HepG2 (cell line): ENCODE measurements around the gene FUCA1. TPM values are rescaled to one million over a fixed set of nuclear protein-coding genes. Genes with fewer than 3 reads are reported as not detected.

Experiments
- ATAC-seq: fragments of 200-7000 bp; cut with Tn5 transposase; 3 replicates; pipeline ENCODE4 v1.9.1; 2020; ENCODE audit warnings: mild to moderate bottlenecking, moderate library complexity
- BruUV-seq: library from RNA; stranded (reverse); fragments of 400-500 nt; replicated peaks from 2 replicates; lab custom pipeline; 2021; lab: Mats Ljungman, UMichigan
- CTCF ChIA-PET: fragments of 300-600 bp; formaldehyde crosslinking; extraction: SDS; loops from one replicate; lab custom pipeline; 2021; ENCODE audit warnings: low total read pairs, inconsistent platforms, low intra/inter-chr PET ratio; lab: Yijun Ruan, JAX
- POLR2A ChIA-PET: fragments of 350-600 bp; sonication (Branson Sonifier 250); formaldehyde crosslinking; loops from one replicate; lab custom pipeline; 2020; ENCODE audit warnings: antibody characterized with exemption, inconsistent platforms; lab: Yijun Ruan, JAX
- DNase-seq: peaks from one replicate; pipeline ENCODE4 v3.0.0-alpha.2; 2015; ENCODE audit warnings: low spot score
- FAIRE-seq: peaks from 3 replicates; lab custom pipeline; 2011; peaks lifted over from hg19 to GRCh38; lab: Jason Lieb, UNC
- H2AFZ ChIP-seq: one replicate; pipeline ENCODE4 v1.6.1; 2011; ENCODE audit warnings: low read length, inconsistent platforms
- H3K27ac ChIP-seq: fragments of 300-600 bp; 3 replicates; pipeline ENCODE4 v1.8.0; 2011; ENCODE audit warnings: mixed run types, mild to moderate bottlenecking, mixed read lengths, low read length, inconsistent platforms; ENCODE audit not compliant: insufficient read depth; ENCODE audit errors: extremely low read length
- H3K27me3 ChIP-seq, 2 experiments: fragments of 200-600 bp in 1 of 2; 2 replicates in 1 of 2; 3 replicates in 1 of 2; pipeline versions ENCODE4 v1.6.0 to v1.8.0; 2011; ENCODE audit warnings: low read length in 2 of 2, mild to moderate bottlenecking in 2 of 2, moderate library complexity in 2 of 2, inconsistent platforms in 1 of 2; ENCODE audit not compliant: insufficient read depth in 2 of 2, control insufficient read depth in 1 of 2
- H3K36me3 ChIP-seq, 2 experiments: fragments of 200-600 bp in 1 of 2; replicated peaks in 1 of 2; 2 replicates in 1 of 2; 3 replicates in 1 of 2; pipeline versions ENCODE4 v1.5.1 to v1.8.0; 2011; ENCODE audit warnings: low read length in 2 of 2, inconsistent platforms in 1 of 2; ENCODE audit not compliant: insufficient read depth in 2 of 2, control insufficient read depth in 1 of 2
- H3K4me1 ChIP-seq: 2 replicates; pipeline ENCODE4 v1.5.1; 2012; ENCODE audit warnings: low read length, inconsistent platforms; ENCODE audit not compliant: insufficient read depth
- H3K4me2 ChIP-seq: 2 replicates; pipeline ENCODE4 v1.6.0; 2011; ENCODE audit warnings: low read depth, low read length, inconsistent platforms
- H3K4me3 ChIP-seq, 3 experiments: fragments of 200-600 bp in 1 of 3; sonication (generic), shearing (Covaris generic) in 1 of 3; replicated peaks in 1 of 3; 2 replicates each; pipeline ENCODE4 v1.5.1; 2011 to 2016; ENCODE audit warnings: low read length in 3 of 3, inconsistent platforms in 2 of 3, low read depth in 2 of 3, mild to moderate bottlenecking in 2 of 3, control low read depth in 1 of 3, mixed read lengths in 1 of 3; ENCODE audit not compliant: insufficient read depth in 1 of 3
- H3K79me2 ChIP-seq: one replicate; pipeline ENCODE4 v1.6.1; 2011; ENCODE audit warnings: low read length, inconsistent platforms; ENCODE audit not compliant: insufficient read depth
- H3K9ac ChIP-seq: 2 replicates; pipeline ENCODE4 v1.6.0; 2011; ENCODE audit warnings: mild to moderate bottlenecking, low read depth, low read length, inconsistent platforms; ENCODE audit not compliant: insufficient read depth
- H3K9me3 ChIP-seq: 2 replicates; pipeline ENCODE4 v1.5.1; 2012; ENCODE audit warnings: mild to moderate bottlenecking, low read length
- H4K20me1 ChIP-seq: 2 replicates; pipeline ENCODE4 v1.6.0; 2011; ENCODE audit warnings: inconsistent platforms, mild to moderate bottlenecking, low read length, moderate library complexity; ENCODE audit not compliant: insufficient read depth
- CEBPB ChIP-seq: IDR thresholded peaks from 2 replicates; pipeline ENCODE4 v1.6.1; 2011; ENCODE audit warnings: low read depth, low read length, improper control_type of control experiment, borderline replicate concordance
- DNMT1 ChIP-seq: sonication (generic); formaldehyde crosslinking; IDR thresholded peaks from 2 replicates; pipeline ENCODE4 v1.5.1; 2020; ENCODE audit warnings: mild to moderate bottlenecking, missing genetic modification reagents
- FOXA1 ChIP-seq, 2 experiments: fragments of 450-650 bp in 1 of 2; sonication (generic) in 1 of 2; formaldehyde crosslinking in 1 of 2; IDR thresholded peaks; 2 replicates each; pipeline versions ENCODE4 v1.4.0 to v1.6.1; 2016 to 2020; ENCODE audit warnings: missing genetic modification reagents in 1 of 2
- HNF4A ChIP-seq: sonication (generic); formaldehyde crosslinking; IDR thresholded peaks from 2 replicates; pipeline ENCODE4 v1.4.0; 2020; ENCODE audit warnings: missing genetic modification reagents
- MBNL3 ChIP-seq: fragments of 250-450 bp; sonication (Bioruptor Pico); conservative IDR thresholded peaks from 2 replicates; pipeline ENCODE4 v1.8.0; 2022; ENCODE audit warnings: mild to moderate bottlenecking, inconsistent platforms
- SNAI1 ChIP-seq: sonication (generic); formaldehyde crosslinking; IDR thresholded peaks from 2 replicates; pipeline ENCODE4 v1.5.0; 2020; ENCODE audit warnings: mild to moderate bottlenecking, missing genetic modification reagents, borderline replicate concordance
- SNRNP70 ChIP-seq: fragments of 200-400 bp; formaldehyde crosslinking; IDR thresholded peaks from 2 replicates; pipeline ENCODE4 v1.6.1; 2017; ENCODE audit warnings: mild to moderate bottlenecking, low read depth, low read length, moderate library complexity
- SRF ChIP-seq: IDR thresholded peaks from 2 replicates; pipeline ENCODE4 v1.6.1; 2011; ENCODE audit warnings: mild to moderate bottlenecking, low read depth, low read length, moderate library complexity
- SRSF1 ChIP-seq: fragments of 200-400 bp; formaldehyde crosslinking; optimal IDR thresholded peaks from 2 replicates; pipeline ENCODE3; 2017; ENCODE audit warnings: mild to moderate bottlenecking, low read depth, low read length, moderate library complexity
- U2AF2 ChIP-seq: fragments of 200-400 bp; formaldehyde crosslinking; IDR thresholded peaks from 2 replicates; pipeline ENCODE4 v1.6.1; 2017; ENCODE audit warnings: low read depth, mild to moderate bottlenecking, low read length
- ZNF430 ChIP-seq: sonication (generic); formaldehyde crosslinking; IDR thresholded peaks from 2 replicates; pipeline ENCODE4 v1.9.0; 2021; ENCODE audit warnings: mild to moderate bottlenecking, missing genetic modification reagents
- ZNF883 ChIP-seq: sonication (generic); formaldehyde crosslinking; IDR thresholded peaks from 2 replicates; pipeline ENCODE4 v1.5.1; 2020; ENCODE audit warnings: mild to moderate bottlenecking, missing genetic modification reagents; ENCODE audit errors: not compliant biosample characterization
- ZSCAN22 ChIP-seq: sonication (generic); formaldehyde crosslinking; IDR thresholded peaks from 2 replicates; pipeline ENCODE4 v1.4.0; 2020; ENCODE audit warnings: mild to moderate bottlenecking, missing genetic modification reagents
- WGBS: methylation state at CpG from one replicate; pipeline ENCODE4 v1.1.6; 2017; ENCODE audit warnings: low lambda C conversion rate; 5-methylcytosine and 5-hydroxymethylcytosine counted together
- in situ Hi-C: cut with HindIII; loops from 2 replicates; pipeline ENCODE4 v1.10.0; 2017; ENCODE audit warnings: low pct_unique_long_range_greater_than_20kb; ENCODE audit not compliant: extremely low pct_ligation_motif_present
- intact Hi-C: fragments of 100-400 bp; cut with micrococcal nuclease; formaldehyde crosslinking; loops from one replicate; pipeline ENCODE4 v1.10.0; 2022; ENCODE audit not compliant: unreplicated experiment
- polyA plus RNA-seq, 8 experiments: library from polyadenylated mRNA; depleted of rRNA in 3 of 8; stranded (reverse) in 7 of 8; unstranded in 1 of 8; fragments of >200 nt; fragmentation: Illumina TruSeq in 4 of 8; extraction: Trizol in 4 of 8; gene quantifications; 2 replicates each; pipeline versions ENCODE4 v1.2.1 to v1.2.3, GENCODE V29; 2011 to 2016; ENCODE audit warnings: low read depth in 4 of 8, missing spikeins in 1 of 8, mixed read lengths in 1 of 8; ENCODE audit not compliant: insufficient read depth in 1 of 8
- total RNA-seq, 5 experiments: library from RNA; depleted of rRNA; stranded (reverse); fragments of >200 nt; fragmentation: Illumina TruSeq; extraction: Trizol; gene quantifications; 2 replicates each; pipeline ENCODE4 v1.2.3, GENCODE V29; 2016; ENCODE audit warnings: low read depth in 1 of 5
- TF ChIP-seq, protein P1 (sequence below): sonication (generic); formaldehyde crosslinking; IDR thresholded peaks from 2 replicates; pipeline ENCODE4 v1.5.0; 2020; ENCODE audit warnings: mild to moderate bottlenecking, missing genetic modification reagents
- TF ChIP-seq, protein P2 (sequence below): sonication (generic); formaldehyde crosslinking; IDR thresholded peaks from 2 replicates; pipeline ENCODE4 v1.5.1; 2020; ENCODE audit warnings: missing genetic modification reagents, mild to moderate bottlenecking, borderline replicate concordance
- TF ChIP-seq, protein P3 (sequence below): sonication (generic); formaldehyde crosslinking; conservative IDR thresholded peaks from 2 replicates; pipeline ENCODE4 v1.4.0; 2020; ENCODE audit warnings: missing genetic modification reagents

The FUCA1 gene
- total and polyA plus RNA-seq, 2 of the 13 experiments (the other 11 are each of a cell fraction or from before 2014, with no cell fraction given), result 32.7 to 33.6 TPM

DNA sequence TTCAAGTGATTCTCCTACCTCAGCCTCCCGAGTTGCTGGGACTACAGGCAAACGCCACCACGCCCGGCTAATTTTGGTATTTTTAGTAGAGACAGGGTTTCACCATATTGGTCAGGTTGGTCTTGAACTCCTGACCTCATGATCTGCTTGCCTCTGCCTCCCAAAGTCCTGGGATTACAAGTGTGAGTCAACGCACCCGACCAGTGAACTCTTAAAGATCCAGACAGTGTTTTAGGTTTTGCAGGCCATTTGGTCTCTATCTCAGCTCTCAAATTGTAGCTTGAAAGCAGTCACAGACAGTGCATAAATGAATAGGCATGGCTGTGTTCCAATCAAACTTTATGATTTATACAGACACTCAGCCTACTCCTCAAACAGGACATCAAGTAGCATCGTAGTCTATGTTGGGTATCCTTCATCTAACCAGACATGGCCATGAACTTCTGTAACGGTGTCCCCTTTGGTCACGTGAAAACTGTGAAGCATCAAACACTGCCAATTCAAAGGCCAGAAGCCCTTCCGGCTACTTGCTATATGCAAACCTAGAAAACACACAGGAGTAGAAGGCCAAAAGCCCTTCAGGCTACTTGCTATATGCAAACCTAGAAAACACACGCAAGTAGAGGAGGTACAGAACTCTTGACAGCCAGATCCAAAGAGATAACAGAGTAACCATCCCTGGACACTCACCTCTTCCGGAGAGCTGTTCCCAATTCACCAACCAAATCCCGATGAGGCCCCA, 3.1 kb downstream of the FUCA1 start (continued):
- TF ChIP-seq ZNF430 (CRISPR knock-in tag) (no peak), FOXA1 (IDR thresholded peaks at IDR 0.05) (no peak), FOXA1 (CRISPR knock-in tag; IDR thresholded peaks at IDR 0.05) (no peak), ZSCAN22 (CRISPR knock-in tag) (no peak), SRSF1 (no peak), CEBPB (no peak), ZNF883 (CRISPR knock-in tag) (no peak), DNMT1 (no peak)
- TF ChIP-seq, protein P1, sequence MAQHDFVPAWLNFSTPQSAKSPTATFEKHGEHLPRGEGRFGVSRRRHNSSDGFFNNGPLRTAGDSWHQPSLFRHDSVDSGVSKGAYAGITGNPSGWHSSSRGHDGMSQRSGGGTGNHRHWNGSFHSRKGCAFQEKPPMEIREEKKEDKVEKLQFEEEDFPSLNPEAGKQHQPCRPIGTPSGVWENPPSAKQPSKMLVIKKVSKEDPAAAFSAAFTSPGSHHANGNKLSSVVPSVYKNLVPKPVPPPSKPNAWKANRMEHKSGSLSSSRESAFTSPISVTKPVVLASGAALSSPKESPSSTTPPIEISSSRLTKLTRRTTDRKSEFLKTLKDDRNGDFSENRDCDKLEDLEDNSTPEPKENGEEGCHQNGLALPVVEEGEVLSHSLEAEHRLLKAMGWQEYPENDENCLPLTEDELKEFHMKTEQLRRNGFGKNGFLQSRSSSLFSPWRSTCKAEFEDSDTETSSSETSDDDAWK (CRISPR knock-in tag), result no peak
- TF ChIP-seq, all 625 proteins: peak for 0

DNA sequence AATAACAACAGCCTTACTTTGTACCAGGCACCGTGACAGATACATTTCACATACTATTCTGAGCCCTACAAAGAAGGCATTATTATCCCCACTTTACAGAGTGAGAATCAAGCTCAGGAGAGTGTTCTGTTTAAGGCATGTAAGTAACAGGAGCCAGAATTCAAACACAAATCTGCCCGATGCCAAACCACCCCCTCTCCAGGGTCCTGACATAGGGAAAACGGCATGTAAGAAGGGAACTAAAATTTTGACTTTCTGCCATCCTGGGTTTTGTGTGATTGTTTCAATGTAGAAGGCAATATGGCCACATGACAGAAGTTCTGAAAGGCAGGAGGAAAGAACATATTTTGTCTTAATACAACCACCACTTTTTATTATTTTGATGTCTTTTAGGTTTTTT, 5.5 kb downstream of the FUCA1 start:
- Histone ChIP-seq H3K4me3 (no peak overlapping the region), H3K27ac (no peak overlapping the region), H3K79me2 (peaks cover 3% of the 10 kb centered on the region), H3K4me2 (no peak overlapping the region), H2AFZ (no peak overlapping the region), H3K36me3 (peaks cover 4 to 22% of the 10 kb centered on the region in 2 experiments; a peak in 4 of 5 replicates), H3K9me3 (no peaks in the 10 kb centered on the region), H3K4me1 (peaks cover 15% of the 10 kb centered on the region), H3K9ac (no peak overlapping the region), H3K27me3 (no peaks in the 10 kb centered on the region)
- FAIRE-seq, result no peak
- POLR2A ChIA-PET, result no interaction called here
- intact Hi-C loops (loop anchor here (10.0 kb wide), 1 partner anchor 88 kb away; the partner anchor contains the start of gene PITHD1), in situ Hi-C loops (no loop called here)
- no TSS peak for BruUV-seq
- CTCF ChIA-PET, result no interaction called here
- DNase-seq, result no peak
- 93% methylated on average over 3 of the region's 3 CpGs for WGBS
- ATAC-seq, result no peak
- no peak for TF ChIP-seq SNRNP70
- no peak for TF ChIP-seq HNF4A
- TF ChIP-seq, protein P2, sequence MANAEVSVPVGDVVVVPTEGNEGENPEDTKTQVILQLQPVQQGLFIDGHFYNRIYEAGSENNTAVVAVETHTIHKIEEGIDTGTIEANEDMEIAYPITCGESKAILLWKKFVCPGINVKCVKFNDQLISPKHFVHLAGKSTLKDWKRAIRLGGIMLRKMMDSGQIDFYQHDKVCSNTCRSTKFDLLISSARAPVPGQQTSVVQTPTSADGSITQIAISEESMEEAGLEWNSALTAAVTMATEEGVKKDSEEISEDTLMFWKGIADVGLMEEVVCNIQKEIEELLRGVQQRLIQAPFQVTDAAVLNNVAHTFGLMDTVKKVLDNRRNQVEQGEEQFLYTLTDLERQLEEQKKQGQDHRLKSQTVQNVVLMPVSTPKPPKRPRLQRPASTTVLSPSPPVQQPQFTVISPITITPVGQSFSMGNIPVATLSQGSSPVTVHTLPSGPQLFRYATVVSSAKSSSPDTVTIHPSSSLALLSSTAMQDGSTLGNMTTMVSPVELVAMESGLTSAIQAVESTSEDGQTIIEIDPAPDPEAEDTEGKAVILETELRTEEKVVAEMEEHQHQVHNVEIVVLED (CRISPR knock-in tag), result no peak
- TF ChIP-seq SRF, result no peak
- no peak for TF ChIP-seq SNAI1 (CRISPR knock-in tag)
- TF ChIP-seq MBNL3, result no peak
- TF ChIP-seq U2AF2, result no peak
- TF ChIP-seq, protein P3, sequence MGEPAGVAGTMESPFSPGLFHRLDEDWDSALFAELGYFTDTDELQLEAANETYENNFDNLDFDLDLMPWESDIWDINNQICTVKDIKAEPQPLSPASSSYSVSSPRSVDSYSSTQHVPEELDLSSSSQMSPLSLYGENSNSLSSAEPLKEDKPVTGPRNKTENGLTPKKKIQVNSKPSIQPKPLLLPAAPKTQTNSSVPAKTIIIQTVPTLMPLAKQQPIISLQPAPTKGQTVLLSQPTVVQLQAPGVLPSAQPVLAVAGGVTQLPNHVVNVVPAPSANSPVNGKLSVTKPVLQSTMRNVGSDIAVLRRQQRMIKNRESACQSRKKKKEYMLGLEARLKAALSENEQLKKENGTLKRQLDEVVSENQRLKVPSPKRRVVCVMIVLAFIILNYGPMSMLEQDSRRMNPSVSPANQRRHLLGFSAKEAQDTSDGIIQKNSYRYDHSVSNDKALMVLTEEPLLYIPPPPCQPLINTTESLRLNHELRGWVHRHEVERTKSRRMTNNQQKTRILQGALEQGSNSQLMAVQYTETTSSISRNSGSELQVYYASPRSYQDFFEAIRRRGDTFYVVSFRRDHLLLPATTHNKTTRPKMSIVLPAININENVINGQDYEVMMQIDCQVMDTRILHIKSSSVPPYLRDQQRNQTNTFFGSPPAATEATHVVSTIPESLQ (CRISPR knock-in tag), result no peak
- TF ChIP-seq, all 625 proteins: peak for 0
- H4K20me1 ChIP-seq, result no peaks in the 10 kb centered on the region
